ENCODE data around the gene POLR2L.

The POLR2L gene

DNA sequence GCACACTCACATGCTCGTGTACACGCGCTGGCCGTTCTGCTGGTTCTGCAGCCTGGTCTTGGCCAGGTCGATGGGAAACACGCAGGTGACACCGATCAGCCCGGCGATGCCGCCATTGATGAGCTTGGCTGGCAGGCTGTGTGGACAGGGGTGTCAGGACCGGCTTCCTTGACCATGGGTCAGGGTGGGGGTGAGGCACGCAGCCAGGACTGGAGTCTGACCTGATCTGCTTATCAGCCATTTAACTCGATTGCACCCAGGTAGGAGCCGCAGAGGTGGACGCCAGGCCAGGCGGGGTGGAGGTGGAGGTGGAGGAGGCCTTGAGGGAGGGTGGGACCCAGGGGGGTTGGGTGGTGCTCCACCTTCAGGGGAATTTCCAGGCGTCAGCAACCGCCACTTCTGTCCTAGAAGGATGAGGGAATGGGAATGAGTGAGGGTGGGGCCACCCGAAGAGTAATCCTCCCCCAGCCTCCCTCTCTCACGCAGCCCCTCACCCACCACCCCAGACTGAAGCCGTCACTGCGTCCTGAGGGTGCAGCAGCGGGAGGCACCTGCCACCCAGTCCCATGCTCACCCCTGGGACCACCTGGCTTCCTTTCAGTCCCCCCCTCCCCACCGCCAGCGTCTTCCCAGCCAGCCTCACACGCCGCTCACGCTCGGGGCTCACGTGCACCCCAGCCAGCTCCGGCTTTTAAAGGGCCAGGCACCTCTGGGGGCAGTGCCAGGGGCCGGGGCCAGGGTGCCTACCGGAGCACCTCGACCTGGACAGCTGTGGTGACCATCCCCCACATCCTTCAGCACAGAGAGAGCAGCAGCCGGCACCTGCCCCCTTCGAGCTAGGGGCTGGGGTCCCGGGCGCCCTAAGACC lies 47.3 kb downstream of the POLR2L start:
- TF ChIP-seq, protein P1, sequence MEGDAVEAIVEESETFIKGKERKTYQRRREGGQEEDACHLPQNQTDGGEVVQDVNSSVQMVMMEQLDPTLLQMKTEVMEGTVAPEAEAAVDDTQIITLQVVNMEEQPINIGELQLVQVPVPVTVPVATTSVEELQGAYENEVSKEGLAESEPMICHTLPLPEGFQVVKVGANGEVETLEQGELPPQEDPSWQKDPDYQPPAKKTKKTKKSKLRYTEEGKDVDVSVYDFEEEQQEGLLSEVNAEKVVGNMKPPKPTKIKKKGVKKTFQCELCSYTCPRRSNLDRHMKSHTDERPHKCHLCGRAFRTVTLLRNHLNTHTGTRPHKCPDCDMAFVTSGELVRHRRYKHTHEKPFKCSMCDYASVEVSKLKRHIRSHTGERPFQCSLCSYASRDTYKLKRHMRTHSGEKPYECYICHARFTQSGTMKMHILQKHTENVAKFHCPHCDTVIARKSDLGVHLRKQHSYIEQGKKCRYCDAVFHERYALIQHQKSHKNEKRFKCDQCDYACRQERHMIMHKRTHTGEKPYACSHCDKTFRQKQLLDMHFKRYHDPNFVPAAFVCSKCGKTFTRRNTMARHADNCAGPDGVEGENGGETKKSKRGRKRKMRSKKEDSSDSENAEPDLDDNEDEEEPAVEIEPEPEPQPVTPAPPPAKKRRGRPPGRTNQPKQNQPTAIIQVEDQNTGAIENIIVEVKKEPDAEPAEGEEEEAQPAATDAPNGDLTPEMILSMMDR (IDR thresholded peaks at IDR 0.05; ENCODE audit: extremely low read depth, missing control alignments) = no peak

DNA sequence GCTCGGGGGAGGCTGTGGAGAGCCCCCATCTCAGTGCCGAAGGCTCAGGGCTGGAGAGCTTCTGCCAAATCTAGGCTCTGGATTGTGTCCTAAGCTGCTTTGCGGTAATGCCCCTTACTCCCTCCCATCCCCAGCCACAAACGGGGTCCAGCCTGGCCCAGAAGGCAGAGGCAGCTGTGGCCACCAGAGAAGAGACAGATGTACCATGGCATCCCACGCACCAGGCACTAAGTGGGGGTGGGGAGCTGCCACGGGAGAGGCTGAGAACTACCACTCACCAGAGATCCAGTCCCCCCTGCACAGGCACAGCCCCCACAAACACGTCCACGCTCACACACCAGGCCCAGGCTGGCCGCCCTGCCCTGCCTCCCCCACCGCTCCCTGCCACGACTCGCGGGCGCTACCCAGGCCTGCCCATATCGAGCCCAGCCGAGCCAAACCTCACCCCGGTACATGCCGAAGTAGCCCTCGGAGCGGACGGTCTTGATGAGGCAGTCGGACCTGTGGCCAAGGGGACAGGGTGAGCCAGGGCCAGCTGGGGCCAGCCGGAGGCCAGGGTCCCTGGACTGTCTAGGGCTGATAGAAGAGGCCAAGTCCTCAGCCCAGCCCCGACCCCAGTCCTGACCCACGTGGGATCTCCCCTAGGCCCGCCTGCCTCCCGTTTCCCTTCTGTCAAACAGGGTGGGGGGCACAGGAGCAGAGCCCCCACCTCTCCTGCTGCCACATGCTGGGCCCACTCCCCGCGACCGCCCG lies 48.1 kb downstream of the POLR2L start:
- TF ChIP-seq, protein P1 (IDR thresholded peaks at IDR 0.05; ENCODE audit: extremely low read depth, missing control alignments) = no peak
- no peak for DNase-seq (ENCODE audit: low spot score)

More for the DNA sequence above, 47.3 kb downstream of the POLR2L start:
- no peak for DNase-seq (ENCODE audit: low spot score)

DNA sequence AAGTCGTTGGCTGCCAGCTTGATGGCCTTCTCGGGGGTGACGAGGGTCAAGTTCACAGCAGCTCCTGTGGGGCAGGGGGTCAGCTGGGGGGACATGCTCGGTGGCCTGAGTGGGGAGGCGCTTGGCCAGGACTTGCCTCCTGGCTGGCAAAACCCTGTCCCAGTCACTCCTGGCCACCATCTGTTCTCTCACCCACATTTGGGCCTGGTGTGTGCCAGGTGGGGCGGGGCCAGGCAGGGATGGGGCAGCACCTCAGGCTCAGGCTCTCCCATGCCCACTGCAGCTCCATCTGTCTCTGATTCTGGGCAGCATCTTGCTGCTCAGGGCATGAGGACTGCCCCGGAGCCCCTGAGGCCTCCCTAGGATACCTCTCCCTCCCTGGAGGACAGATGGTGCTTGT lies 48.8 kb downstream of the POLR2L start:
- TF ChIP-seq, protein P1 (IDR thresholded peaks at IDR 0.05; ENCODE audit: extremely low read depth, missing control alignments) = no peak
- DNase-seq (ENCODE audit: low spot score) = no peak

DNA sequence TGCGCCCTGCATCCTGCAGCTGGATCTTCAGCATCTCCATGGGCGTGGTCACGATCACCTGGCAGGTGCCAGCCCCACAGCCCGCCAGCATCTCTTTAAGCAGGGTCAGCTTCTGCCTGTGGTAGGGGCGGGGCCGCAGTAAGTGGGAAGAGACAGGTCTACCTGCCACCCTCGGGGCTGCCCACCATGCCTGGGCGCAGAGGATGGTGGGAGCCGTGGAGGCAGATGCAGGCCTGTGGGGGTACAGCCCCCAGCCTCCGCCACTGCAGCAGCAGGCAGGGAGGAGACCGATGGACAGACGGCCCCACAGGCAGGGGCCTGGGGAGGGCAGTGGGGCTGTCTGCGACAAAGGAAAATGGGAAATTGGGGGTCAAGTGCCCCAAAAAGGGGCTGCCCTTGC lies 49.5 kb downstream of the POLR2L start:
- no peak for DNase-seq (ENCODE audit: low spot score)
- TF ChIP-seq, protein P1 (IDR thresholded peaks at IDR 0.05; ENCODE audit: extremely low read depth, missing control alignments) = no peak

DNA sequence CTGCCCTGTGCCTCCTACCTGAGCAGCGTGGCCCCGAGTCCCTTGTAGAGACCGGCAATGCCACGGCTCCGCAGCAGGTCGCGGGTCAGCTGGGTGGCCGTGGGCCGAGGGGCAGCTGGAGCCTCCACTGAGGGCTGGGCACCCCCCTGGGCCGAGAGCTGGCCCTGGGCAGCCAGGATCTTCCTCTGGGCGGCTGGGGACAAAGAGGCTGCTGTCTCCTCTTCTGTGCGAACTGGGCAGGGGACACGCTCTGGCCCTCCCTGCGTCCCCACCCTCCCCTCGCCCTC lies 49.9 kb downstream of the POLR2L start:
- DNase-seq (ENCODE audit: low spot score) = no peak
- TF ChIP-seq, protein P1 (IDR thresholded peaks at IDR 0.05; ENCODE audit: extremely low read depth, missing control alignments) = no peak

DNA sequence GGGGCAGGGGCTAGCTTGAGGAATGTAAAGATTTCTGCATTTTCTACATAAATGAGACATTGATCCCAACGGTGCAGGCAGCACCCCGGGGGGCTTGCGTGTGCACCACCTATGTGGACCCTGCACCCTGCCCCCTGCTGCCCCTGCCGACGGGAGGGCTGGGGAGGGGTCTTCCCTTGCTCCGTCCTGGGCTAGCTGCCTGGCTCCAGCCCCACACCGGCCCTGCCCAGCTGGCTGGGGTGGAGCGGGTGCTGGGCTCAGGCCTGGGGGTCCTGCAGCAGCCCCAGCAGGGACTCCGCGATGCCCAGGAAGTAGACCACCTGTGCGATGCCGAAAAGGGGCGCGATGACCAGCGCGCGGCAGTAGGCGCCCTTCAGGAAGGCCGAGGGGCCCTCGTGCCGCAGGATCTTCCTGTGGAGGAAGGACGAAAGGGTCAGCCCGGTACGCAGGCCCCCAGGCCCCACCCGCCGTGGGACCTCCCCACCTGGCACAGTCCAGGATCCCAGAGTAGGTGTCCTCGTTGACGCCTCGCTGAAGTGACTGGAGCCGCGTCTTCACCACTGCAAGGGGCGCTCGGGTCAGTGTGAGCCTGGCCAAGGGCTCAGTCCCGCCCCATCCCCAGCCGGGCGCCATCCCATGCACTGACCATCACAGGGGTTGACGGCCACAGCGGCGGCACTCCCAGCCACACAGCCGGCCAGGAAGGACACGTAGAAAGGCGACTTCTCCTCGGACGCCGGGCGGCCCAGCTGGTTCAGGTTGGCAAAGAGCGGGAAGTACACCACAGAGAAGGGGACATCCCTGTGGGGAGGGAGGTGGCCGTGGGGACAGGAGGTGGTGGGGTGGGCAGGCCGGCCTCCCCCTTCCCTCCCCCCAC lies 50.4 kb downstream of the POLR2L start:
- no peak for DNase-seq (ENCODE audit: low spot score)
- TF ChIP-seq, protein P1 (IDR thresholded peaks at IDR 0.05; ENCODE audit: extremely low read depth, missing control alignments) = no peak
